OCI-LY3 (cell line): ENCODE measurements around the gene DDX6.
"Not testable (repeated sequence)": the region's sequence is repeated elsewhere in the genome, so short reads cannot be mapped to it uniquely, and the experiment has no call there.

ENCODE experiments used
- CTCF ChIP-seq: fragments of 200-600, 300-600 bp; sonication (generic); IDR thresholded peaks from 2 replicates; pipeline ENCODE4 v1.5.1; 2014; ENCODE audit warnings: antibody characterized with exemption, low read length, low read depth
- EZH2phosphoT487 ChIP-seq: fragments of 200-600 bp; shearing (Covaris generic); IDR thresholded peaks from 2 replicates; pipeline ENCODE4 v1.6.1; 2018; ENCODE audit warnings: antibody characterized with exemption, mixed run types, low read depth

- TF ChIP-seq CTCF, EZH2phosphoT487: not testable (repeated sequence)
Observed at GRCh38 chr11:118783324-118783723, 7.6 kb downstream of the DDX6 start.
